A549 treated with Hydrocortisone at 1 μM for 4 hours (cell line): Measurements from ENCODE around the gene C17orf50. TPM values are rescaled to one million over a fixed set of nuclear protein-coding genes. Genes with fewer than 3 reads are reported as not detected.

Source experiments
- total RNA-seq: library from RNA; stranded (reverse); fragments of 200-300 nt; extraction: Qiagen RNA extraction; gene quantifications from 5 replicates; pipeline ENCODE4 v1.2.3, GENCODE V29; 2022

C17orf50 gene
- total RNA-seq = 0.23 to 0.44 TPM (median 0.41 TPM) in 4 of 5 replicates, not detected in the other

GRCh38 chr17:35760587-35760986, at the start of gene C17orf50:
Gene C17orf50, plus strand, starts transcription at chr17:35760887. Its CDS starts 55 bp downstream, at chr17:35760942.

GRCh38 chr17:35731239-35731916, 29.3 kb upstream of the C17orf50 start, which contains the start of gene RASL10B:
Gene RASL10B, plus strand, starts transcription at chr17:35731639. Its CDS starts 3,546 bp downstream, at chr17:35735185.

DNA sequence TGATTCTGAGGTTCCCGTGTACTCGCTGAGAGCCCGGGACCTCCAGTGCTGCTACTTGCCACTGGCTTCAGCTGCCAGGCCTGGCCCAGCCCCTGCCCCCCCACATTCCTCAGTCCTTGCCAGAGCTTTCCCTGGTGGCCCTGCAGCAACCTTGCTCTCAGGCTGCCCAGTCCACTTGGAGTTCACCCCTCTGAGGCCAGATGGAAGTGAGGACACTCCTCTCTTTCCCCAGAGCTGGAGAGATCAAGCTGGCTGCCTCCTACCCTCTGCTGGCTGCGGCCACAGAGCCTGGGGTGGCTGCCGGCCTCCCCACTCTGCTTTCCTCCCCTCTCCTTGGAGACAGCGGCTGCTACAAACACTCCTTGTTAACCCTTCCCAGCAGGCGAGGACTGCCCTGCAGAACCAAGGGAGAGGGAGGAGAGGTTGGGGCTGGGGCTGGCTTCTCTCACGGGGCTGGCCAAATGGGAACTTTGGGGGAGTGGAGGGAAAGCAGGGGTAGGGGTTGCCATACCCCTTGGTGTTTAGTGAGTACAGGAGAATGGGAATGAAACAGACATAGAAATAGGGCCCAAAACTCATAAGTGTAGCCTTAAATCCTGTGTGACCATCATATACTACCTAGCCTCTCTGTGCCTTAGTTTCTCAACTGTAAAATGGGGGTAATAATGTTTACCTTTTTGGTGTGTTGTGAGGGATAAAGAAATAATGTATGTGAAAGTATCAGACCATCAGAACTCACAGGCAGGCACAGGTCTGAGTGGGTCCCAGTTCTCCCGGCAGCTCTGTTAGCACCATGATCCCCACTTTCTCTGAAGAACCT, 7.5 kb upstream of the C17orf50 start, which contains the start of gene GAS2L2:
TSS of gene GAS2L2 (minus strand) at position 295 of the 820 bp plus-strand sequence. CDS start 389 bp downstream, outside the sequence.

GRCh38 chr17:35795007-35795870, 34.6 kb downstream of the C17orf50 start, which contains the start of gene MMP28:
Gene MMP28, minus strand, starts transcription at chr17:35795641. Its CDS starts 264 bp downstream, at chr17:35795377.

GRCh38 chr17:35808962-35809854, 48.5 kb downstream of the C17orf50 start, which contains the start of gene TAF15:
Gene TAF15, plus strand, starts transcription at chr17:35809484. Its CDS starts 86 bp downstream, at chr17:35809570.

Other genes with a start within 250 kb of the C17orf50 start
- not detected in 5 replicates for gene SLFN12L, start 223.2 kb upstream of the C17orf50 start, total RNA-seq
- not detected in 5 replicates for gene SLFN14, start 200.1 kb upstream of the C17orf50 start, total RNA-seq
- 8.2 to 9.8 TPM (median 9.0 TPM) in 5 replicates for gene PEX12, start 182.3 kb upstream of the C17orf50 start, total RNA-seq
- 119 to 174 TPM (median 133 TPM) in 5 replicates for gene AP2B1, start 173.6 kb upstream of the C17orf50 start, total RNA-seq
- 0.13 to 0.15 TPM (median 0.14 TPM) in 5 replicates for gene RASL10B, start 29.2 kb upstream of the C17orf50 start, total RNA-seq
- 0.05 to 0.16 TPM (median 0.07 TPM) in 5 replicates for gene GAS2L2, start 7.6 kb upstream of the C17orf50 start, total RNA-seq
- gene MMP28, start 34.8 kb downstream of the C17orf50 start, total RNA-seq = 5.2 to 8.2 TPM (median 6.7 TPM) in 5 replicates
- 198 to 262 TPM (median 206 TPM) in 5 replicates for gene TAF15, start 48.6 kb downstream of the C17orf50 start, total RNA-seq
- not detected in 5 replicates for gene HEATR9, start 108.0 kb downstream of the C17orf50 start, total RNA-seq
- gene CCL5, start 119.5 kb downstream of the C17orf50 start, total RNA-seq = 0.76 to 1.5 TPM (median 1.3 TPM) in 5 replicates
- 2.4 to 3.0 TPM (median 2.8 TPM) in 5 replicates for gene RDM1, start 169.9 kb downstream of the C17orf50 start, total RNA-seq
- not detected in 5 replicates for gene LYZL6, start 182.8 kb downstream of the C17orf50 start, total RNA-seq
- gene CCL16, start 220.6 kb downstream of the C17orf50 start, total RNA-seq = not detected in 5 replicates
- gene CCL14, start 225.8 kb downstream of the C17orf50 start, total RNA-seq = not detected in 5 replicates
- 0.09 to 0.13 TPM in 2 of 5 replicates, not detected in the others for gene CCL15, start 240.7 kb downstream of the C17orf50 start, total RNA-seq